Right lobe of liver (tissue), 4 donors: Measurements from ENCODE around the gene CLCA2.

Experiments used
- CTCF ChIP-seq, 4 donors: fragments of 200-600 bp in 3 of 4; fragments of 450-650 bp in 1 of 4; IDR thresholded peaks; one replicate each; pipeline versions ENCODE4 v1.5.1 to v1.8.0; 2016 to 2022; ENCODE audit warnings: antibody characterized with exemption in 4 of 4, mild to moderate bottlenecking in 2 of 4
- POLR2A ChIP-seq: fragments of 450-650 bp; IDR thresholded peaks from one replicate; pipeline ENCODE4 v1.6.1; 2017; ENCODE audit warnings: antibody characterized with exemption, mild to moderate bottlenecking
- donor health status: DM: no; HTN: no; CAD: no.
- donor health status: DM: no; HTN: no; CAD: no.
- donor health status: DM: no; HTN: yes; CAD: no.

- TF ChIP-seq CTCF (IDR thresholded peaks at IDR 0.05) (no peak), POLR2A (no peak)
These were observed 25.1 kb downstream of the CLCA2 start for GRCh38 chr1:86449103-86449502.
